Suprapubic skin (tissue), 4 donors: ENCODE measurements around the gene KLF7.

Experiments
- EP300 ChIP-seq: sonication (generic); formaldehyde crosslinking; IDR thresholded peaks from one replicate; pipeline ENCODE4 v1.6.1; 2017; ENCODE audit warnings: antibody characterized with exemption
- POLR2A ChIP-seq, 2 donors: fragments of 450-650 bp; IDR thresholded peaks; one replicate each; pipeline ENCODE4 v1.6.1; 2017; ENCODE audit warnings: antibody characterized with exemption in 2 of 2, mild to moderate bottlenecking in 2 of 2, moderate library complexity in 2 of 2
- POLR2AphosphoS5 ChIP-seq, 3 donors: sonication (generic); formaldehyde crosslinking; IDR thresholded peaks; one replicate each; pipeline ENCODE4 v1.6.1; 2017; ENCODE audit warnings: antibody characterized with exemption in 3 of 3
- TF ChIP-seq, protein P1 (sequence below), 2 donors: fragments of 200-600 bp in 1 of 2; fragments of 450-650 bp in 1 of 2; sonication (generic) in 1 of 2; IDR thresholded peaks; one replicate each; pipeline ENCODE4 v1.5.1; 2016 to 2019; ENCODE audit warnings: antibody characterized with exemption in 2 of 2, mild to moderate bottlenecking in 1 of 2, moderate library complexity in 1 of 2

DNA sequence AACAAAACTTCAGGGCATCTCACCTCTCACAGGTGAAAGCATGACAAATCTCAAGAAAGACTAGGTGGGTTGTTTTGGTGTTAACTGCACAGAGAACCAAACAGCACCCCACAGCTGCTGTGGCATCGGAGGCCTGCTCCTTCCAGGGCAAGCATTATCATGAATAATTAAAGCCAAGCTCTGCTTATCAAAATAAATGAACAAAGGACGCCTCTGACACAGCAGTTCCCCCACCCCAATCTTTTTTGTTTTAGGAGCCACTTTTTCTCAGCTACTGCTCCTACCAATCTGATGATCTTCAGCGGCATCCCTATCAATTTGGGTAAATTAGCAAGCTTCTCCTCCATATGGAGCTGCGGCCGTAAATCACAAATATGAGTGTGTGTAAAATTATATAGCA lies 58.6 kb downstream of the KLF7 start:
- TF ChIP-seq, protein P1, sequence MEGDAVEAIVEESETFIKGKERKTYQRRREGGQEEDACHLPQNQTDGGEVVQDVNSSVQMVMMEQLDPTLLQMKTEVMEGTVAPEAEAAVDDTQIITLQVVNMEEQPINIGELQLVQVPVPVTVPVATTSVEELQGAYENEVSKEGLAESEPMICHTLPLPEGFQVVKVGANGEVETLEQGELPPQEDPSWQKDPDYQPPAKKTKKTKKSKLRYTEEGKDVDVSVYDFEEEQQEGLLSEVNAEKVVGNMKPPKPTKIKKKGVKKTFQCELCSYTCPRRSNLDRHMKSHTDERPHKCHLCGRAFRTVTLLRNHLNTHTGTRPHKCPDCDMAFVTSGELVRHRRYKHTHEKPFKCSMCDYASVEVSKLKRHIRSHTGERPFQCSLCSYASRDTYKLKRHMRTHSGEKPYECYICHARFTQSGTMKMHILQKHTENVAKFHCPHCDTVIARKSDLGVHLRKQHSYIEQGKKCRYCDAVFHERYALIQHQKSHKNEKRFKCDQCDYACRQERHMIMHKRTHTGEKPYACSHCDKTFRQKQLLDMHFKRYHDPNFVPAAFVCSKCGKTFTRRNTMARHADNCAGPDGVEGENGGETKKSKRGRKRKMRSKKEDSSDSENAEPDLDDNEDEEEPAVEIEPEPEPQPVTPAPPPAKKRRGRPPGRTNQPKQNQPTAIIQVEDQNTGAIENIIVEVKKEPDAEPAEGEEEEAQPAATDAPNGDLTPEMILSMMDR (IDR thresholded peaks at IDR 0.05), result no peak
- TF ChIP-seq POLR2AphosphoS5 (IDR thresholded peaks at IDR 0.05) (no peak), EP300 (no peak), POLR2A (IDR thresholded peaks at IDR 0.05) (no peak)
